ENCODE measurements around the gene CDH23. TPM values are rescaled to one million over a fixed set of nuclear protein-coding genes. Genes with fewer than 3 reads are reported as not detected.

CDH23 gene
- total and polyA plus RNA-seq, 2 donors from 2014 or later, result 1.1 to 6.4 TPM

- no peaks in the 10 kb centered on the region for H3K4me1 ChIP-seq (ENCODE audit: control insufficient read depth in 2 of 3, insufficient read depth in 2 of 3, low read depth in 1 of 3, low read length in 3 of 3)
- H3K4me3 ChIP-seq (ENCODE audit: low read length in 3 of 3), result no peak overlapping the region
- TF ChIP-seq CTCF (IDR thresholded peaks at IDR 0.05; ENCODE audit: borderline replicate concordance, extremely low read depth, insufficient read depth), result no peak
- no peak overlapping the region for H3K9ac ChIP-seq (ENCODE audit: low read length in 3 of 3)
- no peak for FAIRE-seq
- H3K9me3 ChIP-seq (ENCODE audit: control insufficient read depth in 2 of 3, insufficient read depth in 1 of 3, low read length in 3 of 3), result peaks cover 0 to 3% (median 2%) of the 10 kb centered on the region in 3 donors
- no peaks in the 10 kb centered on the region for H3K36me3 ChIP-seq (ENCODE audit: control insufficient read depth in 2 of 3, insufficient read depth in 3 of 3, low read length in 3 of 3)
- no peaks in the 10 kb centered on the region for H3K27me3 ChIP-seq (ENCODE audit: control insufficient read depth, insufficient read depth, low read length)
- intact Hi-C loops (cut with DNase I), result no loop called here
- no peak for DNase-seq
- H3K27ac ChIP-seq (ENCODE audit: low read depth in 2 of 2, low read length in 2 of 2), result no peak overlapping the region
Measured at GRCh38 chr10:71419002-71419540, 22.4 kb downstream of the CDH23 start.

- no peaks in the 10 kb centered on the region for H3K4me1 ChIP-seq (ENCODE audit: control insufficient read depth in 2 of 3, insufficient read depth in 2 of 3, low read depth in 1 of 3, low read length in 3 of 3)
- no peak overlapping the region for H3K9ac ChIP-seq (ENCODE audit: low read length in 3 of 3)
- intact Hi-C loops (cut with DNase I), result no loop called here
- no peaks in the 10 kb centered on the region for H3K36me3 ChIP-seq (ENCODE audit: control insufficient read depth in 2 of 3, insufficient read depth in 3 of 3, low read length in 3 of 3)
- H3K9me3 ChIP-seq (ENCODE audit: control insufficient read depth in 2 of 3, insufficient read depth in 1 of 3, low read length in 3 of 3), result peaks cover 0 to 3% (median 2%) of the 10 kb centered on the region in 3 donors
- H3K27ac ChIP-seq (ENCODE audit: low read depth in 2 of 2, low read length in 2 of 2), result no peak overlapping the region
- no peak for TF ChIP-seq CTCF (IDR thresholded peaks at IDR 0.05; ENCODE audit: borderline replicate concordance, extremely low read depth, insufficient read depth)
- FAIRE-seq (no peak), DNase-seq (peak in 1 of 5 donors; percentile 9)
- no peak overlapping the region for H3K4me3 ChIP-seq (ENCODE audit: low read length in 3 of 3)
- no peaks in the 10 kb centered on the region for H3K27me3 ChIP-seq (ENCODE audit: control insufficient read depth, insufficient read depth, low read length)
Measured at GRCh38 chr10:71419750-71420149, 23.0 kb downstream of the CDH23 start.

- TF ChIP-seq CTCF (IDR thresholded peaks at IDR 0.05; ENCODE audit: borderline replicate concordance, extremely low read depth, insufficient read depth), result no peak
- DNase-seq (peak in 1 of 5 donors; percentile 19), FAIRE-seq (no peak)
- Histone ChIP-seq H3K9ac (ENCODE audit: low read length in 3 of 3) (no peak overlapping the region), H3K4me1 (ENCODE audit: control insufficient read depth in 2 of 3, insufficient read depth in 2 of 3, low read depth in 1 of 3, low read length in 3 of 3) (no peaks in the 10 kb centered on the region), H3K4me3 (ENCODE audit: low read length in 3 of 3) (no peak overlapping the region), H3K27ac (ENCODE audit: low read depth in 2 of 2, low read length in 2 of 2) (no peak overlapping the region), H3K27me3 (ENCODE audit: control insufficient read depth, insufficient read depth, low read length) (no peaks in the 10 kb centered on the region), H3K9me3 (ENCODE audit: control insufficient read depth in 2 of 3, insufficient read depth in 1 of 3, low read length in 3 of 3) (peaks cover 0 to 3% (median 2%) of the 10 kb centered on the region in 3 donors), H3K36me3 (ENCODE audit: control insufficient read depth in 2 of 3, insufficient read depth in 3 of 3, low read length in 3 of 3) (no peaks in the 10 kb centered on the region)
- intact Hi-C loops (cut with DNase I), result no loop called here
Measured at GRCh38 chr10:71421075-71421434, 24.3 kb downstream of the CDH23 start.

GRCh38 chr10:71423250-71423649, 26.5 kb downstream of the CDH23 start:
- no peak overlapping the region for H3K4me3 ChIP-seq (ENCODE audit: low read length in 3 of 3)
- peaks cover 0 to 2% (median 2%) of the 10 kb centered on the region in 3 donors for H3K9me3 ChIP-seq (ENCODE audit: control insufficient read depth in 2 of 3, insufficient read depth in 1 of 3, low read length in 3 of 3)
- no peak overlapping the region for H3K9ac ChIP-seq (ENCODE audit: low read length in 3 of 3)
- no peak overlapping the region for H3K27ac ChIP-seq (ENCODE audit: low read depth in 2 of 2, low read length in 2 of 2)
- intact Hi-C loops (cut with DNase I), result no loop called here
- H3K27me3 ChIP-seq (ENCODE audit: control insufficient read depth, insufficient read depth, low read length), result no peaks in the 10 kb centered on the region
- H3K36me3 ChIP-seq (ENCODE audit: control insufficient read depth in 2 of 3, insufficient read depth in 3 of 3, low read length in 3 of 3), result no peaks in the 10 kb centered on the region
- TF ChIP-seq CTCF (IDR thresholded peaks at IDR 0.05; ENCODE audit: borderline replicate concordance, extremely low read depth, insufficient read depth), result no peak
- no peak for DNase-seq
- H3K4me1 ChIP-seq (ENCODE audit: control insufficient read depth in 2 of 3, insufficient read depth in 2 of 3, low read depth in 1 of 3, low read length in 3 of 3), result no peaks in the 10 kb centered on the region
- no peak for FAIRE-seq

All from kidney (tissue), 14 donors.